Measurements from ENCODE around the gene MAP1S. TPM values are rescaled to one million over a fixed set of nuclear protein-coding genes. Genes with fewer than 3 reads are reported as not detected.

Gene MAP1S
- total and polyA plus RNA-seq, 2 of the 8 experiments (the other 6 are each of a cell fraction or from before 2014, with no cell fraction given), result 66.7 to 115 TPM

- no peak for TF ChIP-seq CHD7 (IDR thresholded peaks at IDR 0.05; ENCODE audit: insufficient replicate concordance, low read length)
- no peak for TF ChIP-seq POU5F1 (IDR thresholded peaks at IDR 0.05; ENCODE audit: low read depth, low read length)
- no peak for TF ChIP-seq EP300 (IDR thresholded peaks at IDR 0.05; ENCODE audit: borderline replicate concordance in 1 of 2, low read depth in 2 of 2, low read length in 2 of 2)
- TF ChIP-seq PHF8 (conservative IDR thresholded peaks at IDR 0.05; ENCODE audit: low read depth, low read length), result no peak
- TF ChIP-seq FOSL1 (IDR thresholded peaks at IDR 0.05; ENCODE audit: insufficient read depth, low read depth, low read length), result no peak
- TF ChIP-seq GABPA (IDR thresholded peaks at IDR 0.05; ENCODE audit: borderline replicate concordance, insufficient read depth, low read length), result no peak
- TF ChIP-seq SUZ12 (IDR thresholded peaks at IDR 0.05; ENCODE audit: low read length), result no peak
- no peak for TF ChIP-seq SP4 (IDR thresholded peaks at IDR 0.05; ENCODE audit: low read length)
- no peak for TF ChIP-seq CTCF (IDR thresholded peaks at IDR 0.05; ENCODE audit: control extremely low read depth in 1 of 3, insufficient read depth in 1 of 3, low read depth in 1 of 3, low read length in 3 of 3)
These were observed 40.4 kb upstream of the MAP1S start (continued) for GRCh38 chr19:17678836-17679235.
